Suprapubic skin (tissue), 4 donors: ENCODE results near the gene RPAP2.

Experiments
- CTCF ChIP-seq, 2 donors: fragments of 200-600 bp in 1 of 2; fragments of 450-650 bp in 1 of 2; sonication (generic) in 1 of 2; IDR thresholded peaks; one replicate each; pipeline ENCODE4 v1.5.1; 2016 to 2019; ENCODE audit warnings: antibody characterized with exemption in 2 of 2, mild to moderate bottlenecking in 1 of 2, moderate library complexity in 1 of 2
- EP300 ChIP-seq: sonication (generic); formaldehyde crosslinking; IDR thresholded peaks from one replicate; pipeline ENCODE4 v1.6.1; 2017; ENCODE audit warnings: antibody characterized with exemption
- POLR2A ChIP-seq, 2 donors: fragments of 450-650 bp; IDR thresholded peaks; one replicate each; pipeline ENCODE4 v1.6.1; 2017; ENCODE audit warnings: antibody characterized with exemption in 2 of 2, mild to moderate bottlenecking in 2 of 2, moderate library complexity in 2 of 2
- POLR2AphosphoS5 ChIP-seq, 3 donors: sonication (generic); formaldehyde crosslinking; IDR thresholded peaks; one replicate each; pipeline ENCODE4 v1.6.1; 2017; ENCODE audit warnings: antibody characterized with exemption in 3 of 3

- TF ChIP-seq CTCF (IDR thresholded peaks at IDR 0.05) (no peak), POLR2A (IDR thresholded peaks at IDR 0.05) (no peak), EP300 (no peak), POLR2AphosphoS5 (IDR thresholded peaks at IDR 0.05) (no peak)
These were observed 105.8 kb downstream of the RPAP2 start for GRCh38 chr1:92404661-92405060.
